ENCODE measurements around the gene MYF6. TPM values are rescaled to one million over a fixed set of nuclear protein-coding genes. Genes with fewer than 3 reads are reported as not detected.

MYF6 gene
- not detected in 5 replicates for total RNA-seq (2022; extraction: Qiagen RNA extraction; ENCODE audit: low read depth)

DNA sequence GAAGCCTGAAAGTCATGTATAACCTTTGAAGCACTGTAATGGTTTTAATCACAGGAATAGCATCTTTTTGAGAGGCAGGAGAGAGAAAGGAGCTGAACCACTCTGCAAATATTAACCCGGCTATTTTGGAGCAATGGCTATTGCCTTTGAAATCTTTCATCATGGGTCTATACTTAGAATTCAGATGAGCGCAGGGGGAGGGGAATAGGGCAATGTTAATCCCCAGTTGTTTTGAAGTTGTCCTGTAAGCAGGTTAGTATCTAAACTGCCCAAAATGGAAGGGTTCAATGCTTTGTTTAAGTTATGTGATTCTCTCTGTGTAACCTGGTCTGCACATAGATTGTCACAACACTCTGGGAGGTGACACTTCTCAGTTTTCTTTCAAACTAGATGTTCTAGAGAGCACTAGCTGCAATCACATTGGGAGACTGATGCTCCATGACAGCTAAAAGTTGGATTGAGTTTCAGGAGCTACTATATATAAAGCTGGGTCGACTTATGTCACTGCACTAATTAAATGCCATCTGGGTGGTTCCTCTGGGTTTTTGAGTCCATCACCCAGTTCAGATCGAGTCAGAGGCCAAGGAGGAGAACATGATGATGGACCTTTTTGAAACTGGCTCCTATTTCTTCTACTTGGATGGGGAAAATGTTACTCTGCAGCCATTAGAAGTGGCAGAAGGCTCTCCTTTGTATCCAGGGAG, at the start of gene MYF6:
Gene MYF6 (plus strand): TSS at position 509 of the 704 bp plus-strand sequence. CDS start 86 bp downstream, at position 595.

GRCh38 chr12:80716696-80717469, 9.4 kb downstream of the MYF6 start, which contains the start of gene MYF5:
MYF5 (plus strand) TSS chr12:80716912; CDS start chr12:80717064, 152 bp downstream.

Other genes starting within 250 kb of the MYF6 start
- gene MYF5, start 9.3 kb downstream of the MYF6 start, total RNA-seq (2022; extraction: Qiagen RNA extraction; ENCODE audit: low read depth) = not detected in 5 replicates
- gene LIN7A, start 230.3 kb downstream of the MYF6 start, total RNA-seq (2022; extraction: Qiagen RNA extraction; ENCODE audit: low read depth) = 0.33 to 0.55 TPM (median 0.43 TPM) in 5 replicates